ENCODE results near the gene MGAT4A. TPM values are rescaled to one million over a fixed set of nuclear protein-coding genes. Genes with fewer than 3 reads are reported as not detected.

The MGAT4A gene
- total and polyA plus RNA-seq, 2 of the 8 experiments (the other 6 are each of a cell fraction or from before 2014, with no cell fraction given) = 1.4 to 7.7 TPM

DNA sequence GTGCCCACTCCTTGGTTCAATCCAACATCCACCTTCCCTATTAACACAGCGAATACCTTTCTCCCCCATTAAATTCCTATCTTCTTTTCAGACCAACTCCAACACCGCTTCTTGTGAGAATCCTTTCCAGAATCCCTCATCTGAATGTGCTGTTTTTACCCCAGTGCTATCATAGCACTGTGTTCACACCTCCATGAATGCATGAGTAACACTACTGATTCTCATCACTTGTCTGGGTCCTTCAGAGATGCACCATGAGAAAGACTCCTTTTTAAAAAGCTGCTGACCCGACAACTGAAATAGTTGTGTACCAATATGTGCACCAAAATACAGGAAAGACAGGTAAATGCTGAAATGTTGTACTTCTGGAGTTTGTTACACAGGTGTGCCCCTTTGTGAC, 18.8 kb downstream of the MGAT4A start:
- Histone ChIP-seq H3K4me3 (ENCODE audit: extremely low read depth in 1 of 4, insufficient read depth in 2 of 4, low read depth in 3 of 4, low read length in 4 of 4) (no peak overlapping the region), H3K27ac (ENCODE audit: low read depth, low read length) (no peak overlapping the region), H3K23me2 (ENCODE audit: low read depth, low read length) (no peaks in the 10 kb centered on the region; the same call in 1 of the 2 replicates), H3K27me3 (replicated peaks in 1 of 4; ENCODE audit: control insufficient read depth in 3 of 4, extremely low read depth in 1 of 4, insufficient read depth in 3 of 4, low read length in 3 of 4) (no peaks in the 10 kb centered on the region), H3K36me3 (ENCODE audit: control insufficient read depth in 2 of 4, insufficient read depth in 4 of 4, low read length in 3 of 4) (no peaks in the 10 kb centered on the region), H4K5ac (ENCODE audit: insufficient read length, low read depth, low read length) (no peak overlapping the region), H4K20me1 (replicated peaks in 1 of 2; ENCODE audit: control insufficient read depth in 1 of 2, insufficient read depth in 2 of 2, low read length in 2 of 2) (no peaks in the 10 kb centered on the region), H3K23ac (ENCODE audit: insufficient read length) (no peak overlapping the region), H3K79me1 (ENCODE audit: low read depth, low read length) (no peaks in the 10 kb centered on the region), H4K91ac (replicated peaks; ENCODE audit: insufficient read length, low read length) (no peak overlapping the region), H2BK20ac (ENCODE audit: low read length) (no peak overlapping the region), H2BK5ac (ENCODE audit: low read depth, low read length) (no peak overlapping the region), H3K14ac (ENCODE audit: insufficient read length) (no peak overlapping the region), H3K9me3 (ENCODE audit: insufficient read depth in 2 of 2, low read depth in 1 of 2, low read length in 1 of 2) (no peaks in the 10 kb centered on the region), H2AK5ac (ENCODE audit: low read depth, low read length) (no peak overlapping the region), H3K4me1 (replicated peaks in 1 of 4; ENCODE audit: control insufficient read depth in 3 of 4, insufficient read depth in 4 of 4, low read length in 3 of 4) (no peaks in the 10 kb centered on the region), H2BK12ac (ENCODE audit: low read depth, low read length) (no peak overlapping the region), H2AFZ (ENCODE audit: low read length) (no peak overlapping the region), H3K18ac (ENCODE audit: extremely low read depth, low read length) (no peak overlapping the region), H3K4ac (replicated peaks; ENCODE audit: insufficient read length, low read depth, low read length) (no peak overlapping the region), H4K8ac (ENCODE audit: extremely low read depth, insufficient read depth, low read length) (no peak overlapping the region), H2BK15ac (ENCODE audit: low read length) (no peak overlapping the region), H3K56ac (replicated peaks; ENCODE audit: insufficient read length, low read depth, low read length) (no peak overlapping the region), H3K79me2 (ENCODE audit: control insufficient read depth in 1 of 2, insufficient read depth in 2 of 2, low read length in 2 of 2) (no peaks in the 10 kb centered on the region), H3K4me2 (ENCODE audit: insufficient read depth in 1 of 2, low read depth in 2 of 2, low read length in 2 of 2) (no peak overlapping the region), H2BK120ac (replicated peaks; ENCODE audit: low read depth, low read length) (no peak overlapping the region), H3K9ac (replicated peaks in 1 of 4; ENCODE audit: extremely low read depth in 1 of 4, low read depth in 3 of 4, low read length in 3 of 4) (no peak overlapping the region)
- CTCF ChIA-PET (ENCODE audit: partially characterized antibody) = no interaction called here
- TF ChIP-seq SIN3A (conservative IDR thresholded peaks at IDR 0.05 in 1 of 2, IDR thresholded peaks at IDR 0.05 in 1 of 2; ENCODE audit: low read depth in 1 of 2, low read length in 2 of 2) = no peak
- TF ChIP-seq PHF8 (conservative IDR thresholded peaks at IDR 0.05; ENCODE audit: low read depth, low read length) = no peak
- no peak for TF ChIP-seq BCL11A (IDR thresholded peaks at IDR 0.05; ENCODE audit: low read depth in 2 of 2, low read length in 2 of 2)
- POLR2A ChIA-PET (ENCODE audit: partially characterized antibody) = no interaction called here
- DNase-seq (ENCODE audit: low read depth in 1 of 2, low spot score in 2 of 2) (no peak), FAIRE-seq (no peak)
- WGBS, 2 experiments (ENCODE audit: extremely low coverage in 1 of 2, insufficient coverage in 1 of 2, insufficient read length in 1 of 2, insufficient replicate concordance in 2 of 2, low coverage in 1 of 2, low lambda C conversion rate in 2 of 2, missing lambda C conversion rate in 1 of 2) = 81 to 100% methylated on average over 1 to 3 of the region's 3 CpGs

Measured in H1 (cell line).